SU-DHL-6 (cell line): Measurements from ENCODE around the gene TMEM163.

Experiments used
- H2AFZ ChIP-seq: fragments of 200-600 bp; sonication (generic); 2 replicates; pipeline ENCODE4 v1.6.1; 2014; ENCODE audit warnings: low read depth, mild to moderate bottlenecking, moderate library complexity, mixed read lengths, antibody characterized with exemption, low read length; ENCODE audit not compliant: severe bottlenecking
- H3F3A ChIP-seq: fragments of 200-600 bp; shearing (Covaris generic); 2 replicates; pipeline ENCODE4 v1.6.0; 2016; ENCODE audit warnings: antibody characterized with exemption, mild to moderate bottlenecking; ENCODE audit not compliant: insufficient read depth
- H3K27ac ChIP-seq: fragments of 200-600 bp; sonication (generic); 2 replicates; pipeline ENCODE4 v1.5.1; 2016; ENCODE audit warnings: low read depth, mild to moderate bottlenecking, low read length, moderate library complexity, mixed read lengths
- H3K27me3 ChIP-seq: fragments of 200-600 bp; sonication (generic), shearing (Covaris generic); 2 replicates; pipeline ENCODE4 v1.6.0; 2014; ENCODE audit warnings: mild to moderate bottlenecking, low read length
- H3K36me3 ChIP-seq: fragments of 200-600 bp; sonication (generic); 2 replicates; pipeline ENCODE4 v1.6.1; 2014; ENCODE audit warnings: mild to moderate bottlenecking, low read length, mixed read lengths
- H3K4me2 ChIP-seq: fragments of 300-600, 200-600 bp; shearing (Covaris generic), sonication (generic); 2 replicates; pipeline ENCODE4 v1.6.0; 2014; ENCODE audit warnings: low read length, low read depth, mild to moderate bottlenecking; ENCODE audit not compliant: poor library complexity, severe bottlenecking
- H3K4me3 ChIP-seq: fragments of 200-600 bp; sonication (generic); 2 replicates; pipeline ENCODE4 v1.5.1; 2014; ENCODE audit warnings: antibody characterized with exemption, low read length, mild to moderate bottlenecking, mixed read lengths; ENCODE audit not compliant: insufficient read depth, poor library complexity, severe bottlenecking
- H3K79me2 ChIP-seq: fragments of 200-600 bp; sonication (generic); 2 replicates; pipeline ENCODE4 v1.6.1; 2014; ENCODE audit warnings: mild to moderate bottlenecking, low read length, moderate library complexity; ENCODE audit not compliant: insufficient read depth
- H3K9ac ChIP-seq: fragments of 200-600 bp; sonication (generic); 2 replicates; pipeline ENCODE4 v1.7.0; 2014; ENCODE audit warnings: mild to moderate bottlenecking, low read length
- H3K9me2 ChIP-seq: fragments of 200-600 bp; sonication (generic); replicated peaks from 2 replicates; pipeline ENCODE4 v1.6.1; 2014; ENCODE audit warnings: low read length; ENCODE audit not compliant: insufficient read depth
- H3K9me3 ChIP-seq: fragments of 200-600 bp; sonication (generic); 2 replicates; pipeline ENCODE4 v1.6.1; 2014; ENCODE audit warnings: low read length, mixed read lengths; ENCODE audit not compliant: insufficient read depth
- H4K20me1 ChIP-seq: fragments of 200-600 bp; sonication (generic); 2 replicates; pipeline ENCODE4 v1.6.1; 2014; ENCODE audit warnings: low read depth, mild to moderate bottlenecking, antibody characterized with exemption, low read length, moderate library complexity, mixed read lengths
- EZH2phosphoT487 ChIP-seq: fragments of 200-600 bp; sonication (generic), shearing (Covaris generic); conservative IDR thresholded peaks from 2 replicates; pipeline ENCODE4 v1.6.1; 2018; ENCODE audit warnings: mild to moderate bottlenecking, antibody characterized with exemption, low read length, moderate library complexity, mixed read lengths
- TF ChIP-seq, protein P1 (sequence below): fragments of 200-600 bp; sonication (generic); IDR thresholded peaks from one replicate; pipeline ENCODE4 v1.5.1; 2017; ENCODE audit warnings: antibody characterized with exemption, mild to moderate bottlenecking, low read length, moderate library complexity; ENCODE audit not compliant: insufficient read depth, poor library complexity, severe bottlenecking

The TMEM163 gene

GRCh38 chr2:134647607-134648256 lies 71.1 kb downstream of the TMEM163 start:
- Histone ChIP-seq H3F3A (no peaks in the 10 kb centered on the region), H2AFZ (no peak overlapping the region), H3K9me3 (no peaks in the 10 kb centered on the region), H3K4me2 (no peak overlapping the region), H3K79me2 (no peaks in the 10 kb centered on the region), H3K27me3 (no peaks in the 10 kb centered on the region), H3K9me2 (no peaks in the 10 kb centered on the region), H3K27ac (no peak overlapping the region), H3K36me3 (no peaks in the 10 kb centered on the region), H3K4me3 (no peak overlapping the region), H4K20me1 (0 out of 2 replicates have a peak, but pooled peaks cover 3% of the 10 kb centered on the region), H3K9ac (no peak overlapping the region)
- no peak for TF ChIP-seq EZH2phosphoT487
- TF ChIP-seq, protein P1, sequence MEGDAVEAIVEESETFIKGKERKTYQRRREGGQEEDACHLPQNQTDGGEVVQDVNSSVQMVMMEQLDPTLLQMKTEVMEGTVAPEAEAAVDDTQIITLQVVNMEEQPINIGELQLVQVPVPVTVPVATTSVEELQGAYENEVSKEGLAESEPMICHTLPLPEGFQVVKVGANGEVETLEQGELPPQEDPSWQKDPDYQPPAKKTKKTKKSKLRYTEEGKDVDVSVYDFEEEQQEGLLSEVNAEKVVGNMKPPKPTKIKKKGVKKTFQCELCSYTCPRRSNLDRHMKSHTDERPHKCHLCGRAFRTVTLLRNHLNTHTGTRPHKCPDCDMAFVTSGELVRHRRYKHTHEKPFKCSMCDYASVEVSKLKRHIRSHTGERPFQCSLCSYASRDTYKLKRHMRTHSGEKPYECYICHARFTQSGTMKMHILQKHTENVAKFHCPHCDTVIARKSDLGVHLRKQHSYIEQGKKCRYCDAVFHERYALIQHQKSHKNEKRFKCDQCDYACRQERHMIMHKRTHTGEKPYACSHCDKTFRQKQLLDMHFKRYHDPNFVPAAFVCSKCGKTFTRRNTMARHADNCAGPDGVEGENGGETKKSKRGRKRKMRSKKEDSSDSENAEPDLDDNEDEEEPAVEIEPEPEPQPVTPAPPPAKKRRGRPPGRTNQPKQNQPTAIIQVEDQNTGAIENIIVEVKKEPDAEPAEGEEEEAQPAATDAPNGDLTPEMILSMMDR = no peak

DNA sequence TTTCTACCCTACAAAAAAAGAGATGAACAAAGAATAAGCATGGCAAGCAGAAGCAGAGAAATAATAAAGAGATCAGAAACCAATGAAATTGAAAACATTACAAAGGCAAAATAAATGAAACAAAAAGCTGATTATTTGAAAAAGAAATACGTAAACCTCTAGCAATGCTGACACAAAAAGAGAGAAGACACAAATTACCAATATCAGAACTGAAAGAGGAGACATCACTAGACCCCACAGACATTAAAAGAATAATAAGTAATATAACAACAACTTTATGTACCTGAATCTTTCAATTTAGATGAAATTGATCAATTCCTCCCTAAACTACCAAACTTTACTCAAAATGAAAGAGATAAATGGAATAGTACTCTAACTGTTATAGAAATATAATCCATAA lies 75.9 kb downstream of the TMEM163 start:
- no peaks in the 10 kb centered on the region for H3K27me3 ChIP-seq
- 0 out of 2 replicates have a peak, but pooled peaks cover 3% of the 10 kb centered on the region for H3K79me2 ChIP-seq
- TF ChIP-seq, protein P1 = no peak
- no peak for TF ChIP-seq EZH2phosphoT487
- H3K36me3 ChIP-seq = no peaks in the 10 kb centered on the region
- H3F3A ChIP-seq = no peaks in the 10 kb centered on the region
- no peak overlapping the region for H3K27ac ChIP-seq
- H3K9me3 ChIP-seq = no peaks in the 10 kb centered on the region
- no peak overlapping the region for H3K4me2 ChIP-seq
- no peaks in the 10 kb centered on the region for H3K9me2 ChIP-seq
- no peak overlapping the region for H3K4me3 ChIP-seq
- no peak overlapping the region for H2AFZ ChIP-seq
- H3K9ac ChIP-seq = no peak overlapping the region
- H4K20me1 ChIP-seq = 0 out of 2 replicates have a peak, but pooled peaks cover 3% of the 10 kb centered on the region

GRCh38 chr2:134640494-134640893 lies 78.3 kb downstream of the TMEM163 start:
- Histone ChIP-seq H3K4me2 (no peak overlapping the region), H3K4me3 (no peak overlapping the region), H3K36me3 (no peaks in the 10 kb centered on the region), H3K9ac (no peak overlapping the region), H3K27me3 (no peaks in the 10 kb centered on the region), H2AFZ (no peak overlapping the region), H4K20me1 (0 out of 2 replicates have a peak, but pooled peaks cover 3% of the 10 kb centered on the region), H3K9me2 (no peaks in the 10 kb centered on the region), H3F3A (no peaks in the 10 kb centered on the region), H3K9me3 (no peaks in the 10 kb centered on the region), H3K27ac (no peak overlapping the region), H3K79me2 (0 out of 2 replicates have a peak, but pooled peaks cover 3% of the 10 kb centered on the region)
- no peak for TF ChIP-seq EZH2phosphoT487
- TF ChIP-seq, protein P1 = no peak
